Panc1 (cell line): Measurements from ENCODE around the gene P2RX2.

Experiments
- POLR2AphosphoS5 ChIP-seq: IDR thresholded peaks from 2 replicates; pipeline ENCODE4 v1.6.1; 2012; ENCODE audit warnings: mild to moderate bottlenecking, low read depth, low read length, moderate library complexity
- TF ChIP-seq, protein P1 (sequence below): fragments of 450-650 bp; IDR thresholded peaks from 2 replicates; pipeline ENCODE4 v1.5.1; 2017; ENCODE audit warnings: mild to moderate bottlenecking
- TF ChIP-seq, protein P2 (sequence below), 2 experiments: IDR thresholded peaks; 2 replicates each; pipeline ENCODE4 v1.6.1; 2011 to 2012; ENCODE audit warnings: low read depth in 2 of 2, control low read depth in 1 of 2, low read length in 1 of 2, mild to moderate bottlenecking in 1 of 2, moderate library complexity in 1 of 2; ENCODE audit not compliant: insufficient read depth in 1 of 2

DNA sequence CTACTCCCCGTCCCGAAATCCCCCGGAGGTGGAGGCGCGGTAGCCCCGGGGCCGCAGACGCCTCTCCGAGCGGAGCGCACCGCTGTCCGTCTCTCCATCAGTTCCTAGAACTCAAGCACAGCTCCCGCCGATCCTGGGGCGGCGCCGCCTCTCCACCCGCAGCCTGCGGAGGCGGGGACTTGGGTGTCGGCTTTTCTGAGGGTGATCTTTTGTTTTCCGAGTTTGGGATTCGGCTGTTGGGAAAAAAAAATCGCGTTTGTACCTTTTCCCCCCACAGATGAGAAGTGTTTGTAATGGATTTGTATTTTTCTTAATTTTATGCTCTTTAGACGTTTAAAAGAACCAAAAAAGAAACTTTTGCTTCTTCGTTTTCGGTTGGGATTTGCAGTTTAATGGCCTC lies 34.8 kb upstream of the P2RX2 start:
- TF ChIP-seq, protein P1, sequence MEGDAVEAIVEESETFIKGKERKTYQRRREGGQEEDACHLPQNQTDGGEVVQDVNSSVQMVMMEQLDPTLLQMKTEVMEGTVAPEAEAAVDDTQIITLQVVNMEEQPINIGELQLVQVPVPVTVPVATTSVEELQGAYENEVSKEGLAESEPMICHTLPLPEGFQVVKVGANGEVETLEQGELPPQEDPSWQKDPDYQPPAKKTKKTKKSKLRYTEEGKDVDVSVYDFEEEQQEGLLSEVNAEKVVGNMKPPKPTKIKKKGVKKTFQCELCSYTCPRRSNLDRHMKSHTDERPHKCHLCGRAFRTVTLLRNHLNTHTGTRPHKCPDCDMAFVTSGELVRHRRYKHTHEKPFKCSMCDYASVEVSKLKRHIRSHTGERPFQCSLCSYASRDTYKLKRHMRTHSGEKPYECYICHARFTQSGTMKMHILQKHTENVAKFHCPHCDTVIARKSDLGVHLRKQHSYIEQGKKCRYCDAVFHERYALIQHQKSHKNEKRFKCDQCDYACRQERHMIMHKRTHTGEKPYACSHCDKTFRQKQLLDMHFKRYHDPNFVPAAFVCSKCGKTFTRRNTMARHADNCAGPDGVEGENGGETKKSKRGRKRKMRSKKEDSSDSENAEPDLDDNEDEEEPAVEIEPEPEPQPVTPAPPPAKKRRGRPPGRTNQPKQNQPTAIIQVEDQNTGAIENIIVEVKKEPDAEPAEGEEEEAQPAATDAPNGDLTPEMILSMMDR = no peak
- no peak for TF ChIP-seq POLR2AphosphoS5
- TF ChIP-seq, protein P2, sequence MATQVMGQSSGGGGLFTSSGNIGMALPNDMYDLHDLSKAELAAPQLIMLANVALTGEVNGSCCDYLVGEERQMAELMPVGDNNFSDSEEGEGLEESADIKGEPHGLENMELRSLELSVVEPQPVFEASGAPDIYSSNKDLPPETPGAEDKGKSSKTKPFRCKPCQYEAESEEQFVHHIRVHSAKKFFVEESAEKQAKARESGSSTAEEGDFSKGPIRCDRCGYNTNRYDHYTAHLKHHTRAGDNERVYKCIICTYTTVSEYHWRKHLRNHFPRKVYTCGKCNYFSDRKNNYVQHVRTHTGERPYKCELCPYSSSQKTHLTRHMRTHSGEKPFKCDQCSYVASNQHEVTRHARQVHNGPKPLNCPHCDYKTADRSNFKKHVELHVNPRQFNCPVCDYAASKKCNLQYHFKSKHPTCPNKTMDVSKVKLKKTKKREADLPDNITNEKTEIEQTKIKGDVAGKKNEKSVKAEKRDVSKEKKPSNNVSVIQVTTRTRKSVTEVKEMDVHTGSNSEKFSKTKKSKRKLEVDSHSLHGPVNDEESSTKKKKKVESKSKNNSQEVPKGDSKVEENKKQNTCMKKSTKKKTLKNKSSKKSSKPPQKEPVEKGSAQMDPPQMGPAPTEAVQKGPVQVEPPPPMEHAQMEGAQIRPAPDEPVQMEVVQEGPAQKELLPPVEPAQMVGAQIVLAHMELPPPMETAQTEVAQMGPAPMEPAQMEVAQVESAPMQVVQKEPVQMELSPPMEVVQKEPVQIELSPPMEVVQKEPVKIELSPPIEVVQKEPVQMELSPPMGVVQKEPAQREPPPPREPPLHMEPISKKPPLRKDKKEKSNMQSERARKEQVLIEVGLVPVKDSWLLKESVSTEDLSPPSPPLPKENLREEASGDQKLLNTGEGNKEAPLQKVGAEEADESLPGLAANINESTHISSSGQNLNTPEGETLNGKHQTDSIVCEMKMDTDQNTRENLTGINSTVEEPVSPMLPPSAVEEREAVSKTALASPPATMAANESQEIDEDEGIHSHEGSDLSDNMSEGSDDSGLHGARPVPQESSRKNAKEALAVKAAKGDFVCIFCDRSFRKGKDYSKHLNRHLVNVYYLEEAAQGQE (IDR thresholded peaks at IDR 0.05; ENCODE audit: insufficient read depth in 1 of 2, low read depth in 2 of 2, low read length in 1 of 2) = no peak
